Natural killer cell (primary cell): ENCODE results near the gene KRTAP4-7. TPM values are rescaled to one million over a fixed set of nuclear protein-coding genes. Genes with fewer than 3 reads are reported as not detected.

Source experiments
- ATAC-seq, 3 donors: fragments of 150-1000 bp in 2 of 3; fragments of 200-7000 bp in 1 of 3; cut with Tn5 transposase; 1 replicate in 1 of 3; 2 replicates in 2 of 3; pipeline ENCODE4 v1.10.0; 2021; ENCODE audit warnings: mild to moderate bottlenecking in 2 of 3, moderate library complexity in 2 of 3
- DNase-seq, 2 donors: peaks; one replicate each; pipeline versions ENCODE4 v3.0.0 to v3.0.0-alpha.2; 2013 to 2021; ENCODE audit warnings: mixed read lengths in 1 of 2
- H3K27ac ChIP-seq: one replicate; pipeline ENCODE4 v1.5.1; 2013; ENCODE audit warnings: mild to moderate bottlenecking, low read length
- H3K27me3 ChIP-seq: one replicate; pipeline ENCODE4 v1.6.1; 2013; ENCODE audit warnings: low read length; ENCODE audit not compliant: control insufficient read depth, insufficient read depth
- H3K36me3 ChIP-seq: one replicate; pipeline ENCODE4 v1.6.1; 2013; ENCODE audit warnings: low read length; ENCODE audit not compliant: control insufficient read depth, insufficient read depth
- H3K4me1 ChIP-seq: one replicate; pipeline ENCODE4 v1.6.1; 2013; ENCODE audit warnings: low read length; ENCODE audit not compliant: control insufficient read depth, insufficient read depth
- H3K4me3 ChIP-seq: one replicate; pipeline ENCODE4 v1.5.1; 2013; ENCODE audit warnings: low read length
- H3K9me3 ChIP-seq: one replicate; pipeline ENCODE4 v1.6.1; 2013; ENCODE audit warnings: low read length; ENCODE audit not compliant: control insufficient read depth, insufficient read depth
- H3K27ac Mint-ChIP-seq, 2 donors: one replicate each; pipeline ENCODE4 v1.8.0; 2022; ENCODE audit warnings: mild to moderate bottlenecking in 2 of 2, mixed read lengths in 2 of 2, moderate library complexity in 1 of 2
- H3K27me3 Mint-ChIP-seq, 2 donors: one replicate each; pipeline ENCODE4 v1.8.0; 2022; ENCODE audit warnings: low read depth in 2 of 2, mixed read lengths in 2 of 2
- H3K36me3 Mint-ChIP-seq: one replicate; pipeline ENCODE4 v1.8.0; 2022; ENCODE audit warnings: mixed read lengths
- H3K4me1 Mint-ChIP-seq, 2 donors: one replicate each; pipeline ENCODE4 v1.8.0; 2022; ENCODE audit warnings: mixed read lengths in 2 of 2
- H3K4me3 Mint-ChIP-seq: one replicate; pipeline ENCODE4 v1.8.0; 2022; ENCODE audit warnings: mild to moderate bottlenecking, moderate library complexity, mixed read lengths
- H3K9me3 Mint-ChIP-seq, 2 donors: one replicate each; pipeline ENCODE4 v1.8.0; 2022; ENCODE audit warnings: mixed read lengths in 2 of 2
- CTCF ChIP-seq: fragments of 200-600 bp; IDR thresholded peaks from one replicate; pipeline ENCODE4 v1.8.0; 2022; ENCODE audit warnings: antibody characterized with exemption
- WGBS: methylation state at CpG from one replicate; pipeline ENCODE4 v1.1.7; 2013; ENCODE audit warnings: missing lambda C conversion rate; ENCODE audit not compliant: insufficient coverage; 5-methylcytosine and 5-hydroxymethylcytosine counted together
- intact Hi-C: fragments of 100-400 bp; cut with micrococcal nuclease; formaldehyde crosslinking; loops from one replicate; pipeline ENCODE4 v1.14.2; 2022
- total RNA-seq, 4 donors: library from RNA; stranded (reverse); fragments of 120-200 nt in 1 of 4; gene quantifications; one replicate each; pipeline versions ENCODE4 v1.2.3 to v1.2.4, GENCODE V29; 2013 to 2022

The KRTAP4-7 gene
- total RNA-seq, 3 donors from 2014 or later (not counting 1 experiment from before 2014, with no cell fraction given) = not detected

GRCh38 chr17:41133880-41134735 is 50.2 kb downstream of the KRTAP4-7 start:
- H3K27me3 Mint-ChIP-seq = peaks cover 8 to 11% of the 10 kb centered on the region in 2 donors
- TF ChIP-seq CTCF = no peak
- no peak overlapping the region for H3K27ac ChIP-seq
- H3K4me3 Mint-ChIP-seq = no peak overlapping the region
- H3K9me3 Mint-ChIP-seq = no peaks in the 10 kb centered on the region
- no peaks in the 10 kb centered on the region for H3K27me3 ChIP-seq
- DNase-seq = peak in 1 of 2 donors; percentile 29
- H3K4me1 ChIP-seq = no peaks in the 10 kb centered on the region
- no peaks in the 10 kb centered on the region for H3K36me3 Mint-ChIP-seq
- ATAC-seq = no peak
- no peaks in the 10 kb centered on the region for H3K36me3 ChIP-seq
- intact Hi-C loops = loop anchor here (5.0 kb wide), 1 partner anchor 42 kb away; no protein-coding TSS in a partner anchor
- H3K4me1 Mint-ChIP-seq = no peaks in the 10 kb centered on the region
- H3K27ac Mint-ChIP-seq = no peak overlapping the region
- WGBS = 11% methylated on average over 2 of the region's 2 CpGs
- no peaks in the 10 kb centered on the region for H3K9me3 ChIP-seq
- no peak overlapping the region for H3K4me3 ChIP-seq

Other genes starting within 250 kb of the KRTAP4-7 start
- gene KRT12, start 216.9 kb upstream of the KRTAP4-7 start, total RNA-seq = not detected
- not detected for gene KRT20, start 198.9 kb upstream of the KRTAP4-7 start, total RNA-seq
- under 1 TPM in 1 of 3 donors, not detected in 2; 0.83 TPM for gene KRT23, start 146.5 kb upstream of the KRTAP4-7 start, total RNA-seq
- gene KRT39, start 117.2 kb upstream of the KRTAP4-7 start, total RNA-seq = not detected
- not detected for gene KRT40, start 99.8 kb upstream of the KRTAP4-7 start, total RNA-seq
- not detected for gene KRTAP3-3, start 90.0 kb upstream of the KRTAP4-7 start, total RNA-seq
- not detected for gene KRTAP3-2, start 84.2 kb upstream of the KRTAP4-7 start, total RNA-seq
- gene KRTAP3-1, start 75.0 kb upstream of the KRTAP4-7 start, total RNA-seq = not detected
- gene KRTAP1-5, start 56.9 kb upstream of the KRTAP4-7 start, total RNA-seq = not detected
- not detected for gene KRTAP1-4, start 54.0 kb upstream of the KRTAP4-7 start, total RNA-seq
- gene KRTAP1-3, start 49.3 kb upstream of the KRTAP4-7 start, total RNA-seq = not detected
- not detected for gene KRTAP1-1, start 42.7 kb upstream of the KRTAP4-7 start, total RNA-seq
- not detected for gene KRTAP2-1, start 36.8 kb upstream of the KRTAP4-7 start, total RNA-seq
- not detected for gene KRTAP2-2, start 28.9 kb upstream of the KRTAP4-7 start, total RNA-seq
- gene KRTAP2-3, start 24.0 kb upstream of the KRTAP4-7 start, total RNA-seq = not detected
- not detected for gene KRTAP2-4, start 18.3 kb upstream of the KRTAP4-7 start, total RNA-seq
- not detected for gene KRTAP4-8, start 14.0 kb downstream of the KRTAP4-7 start, total RNA-seq
- not detected for gene KRTAP4-16, start 18.1 kb downstream of the KRTAP4-7 start, total RNA-seq
- gene KRTAP4-9, start 21.2 kb downstream of the KRTAP4-7 start, total RNA-seq = not detected
- not detected for gene KRTAP4-11, start 34.2 kb downstream of the KRTAP4-7 start, total RNA-seq
- gene KRTAP4-12, start 40.0 kb downstream of the KRTAP4-7 start, total RNA-seq = not detected
- not detected for gene KRTAP4-6, start 56.4 kb downstream of the KRTAP4-7 start, total RNA-seq
- not detected for gene KRTAP4-5, start 65.7 kb downstream of the KRTAP4-7 start, total RNA-seq
- gene KRTAP4-4, start 76.6 kb downstream of the KRTAP4-7 start, total RNA-seq = not detected
- gene KRTAP4-3, start 84.1 kb downstream of the KRTAP4-7 start, total RNA-seq = not detected
- not detected for gene KRTAP4-2, start 94.1 kb downstream of the KRTAP4-7 start, total RNA-seq
- gene KRTAP4-1, start 100.8 kb downstream of the KRTAP4-7 start, total RNA-seq = not detected
- not detected for gene KRTAP9-1, start 105.7 kb downstream of the KRTAP4-7 start, total RNA-seq
- not detected for gene KRTAP9-2, start 142.5 kb downstream of the KRTAP4-7 start, total RNA-seq
- gene KRTAP9-3, start 148.3 kb downstream of the KRTAP4-7 start, total RNA-seq = not detected
- gene KRTAP9-8, start 153.8 kb downstream of the KRTAP4-7 start, total RNA-seq = not detected
- gene KRTAP9-4, start 165.5 kb downstream of the KRTAP4-7 start, total RNA-seq = not detected
- gene KRTAP9-9, start 171.2 kb downstream of the KRTAP4-7 start, total RNA-seq = not detected
- not detected for gene KRTAP9-6, start 181.2 kb downstream of the KRTAP4-7 start, total RNA-seq
- not detected for gene KRTAP9-7, start 191.5 kb downstream of the KRTAP4-7 start, total RNA-seq
- gene KRTAP29-1, start 218.7 kb downstream of the KRTAP4-7 start, total RNA-seq = not detected
- under 1 TPM; 0.16 to 0.23 (median 0.23) TPM for gene KRTAP16-1, start 225.2 kb downstream of the KRTAP4-7 start, total RNA-seq
- gene KRTAP17-1, start 231.6 kb downstream of the KRTAP4-7 start, total RNA-seq = not detected